AML-193 (cell line): ENCODE results near the gene PLXNB3.

Experiments
- DNase-seq, 2 experiments: peaks; one replicate each; lab custom pipeline; 2025; lab: John Stamatoyannopoulos, UW

The PLXNB3 gene

GRCh38 chrX:153762626-153763173, 1.3 kb upstream of the PLXNB3 start:
- DNase-seq, result no peak

GRCh38 chrX:153763298-153763932, 634 bp upstream of the PLXNB3 start:
- DNase-seq, result no peak

- no peak for DNase-seq
Observed at GRCh38 chrX:153764786-153765137, 713 bp downstream of the PLXNB3 start.

GRCh38 chrX:153765138-153766079, 1.4 kb downstream of the PLXNB3 start:
- no peak for DNase-seq

GRCh38 chrX:153766098-153766817, 2.2 kb downstream of the PLXNB3 start:
- DNase-seq, result peak in 1 of 2 experiments; percentile 10

- DNase-seq, result no peak
Observed at GRCh38 chrX:153766871-153767673, 3.0 kb downstream of the PLXNB3 start.

- DNase-seq, result no peak
Observed at GRCh38 chrX:153767674-153768055, 3.6 kb downstream of the PLXNB3 start.

- DNase-seq, result no peak
Observed at GRCh38 chrX:153768311-153769157, 4.5 kb downstream of the PLXNB3 start.

- no peak for DNase-seq
Observed at GRCh38 chrX:153769158-153769864, 5.3 kb downstream of the PLXNB3 start.

GRCh38 chrX:153769865-153770600, 6.0 kb downstream of the PLXNB3 start:
- no peak for DNase-seq

- DNase-seq, result no peak
Observed at GRCh38 chrX:153770601-153771414, 6.8 kb downstream of the PLXNB3 start.

- no peak for DNase-seq
Observed at GRCh38 chrX:153771415-153772315, 7.6 kb downstream of the PLXNB3 start.

GRCh38 chrX:153772316-153773217, 8.5 kb downstream of the PLXNB3 start:
- no peak for DNase-seq

- DNase-seq, result no peak
Observed at GRCh38 chrX:153773218-153773611, 9.2 kb downstream of the PLXNB3 start.

GRCh38 chrX:153773741-153774575, 9.9 kb downstream of the PLXNB3 start:
- no peak for DNase-seq
